B cell (primary cell): Measurements from ENCODE around the gene ELF3. TPM values are rescaled to one million over a fixed set of nuclear protein-coding genes. Genes with fewer than 3 reads are reported as not detected.

Experiments
- ATAC-seq: fragments of 200-7000 bp; cut with Tn5 transposase; one replicate; pipeline ENCODE4 v1.10.0; 2021; ENCODE audit warnings: low read depth, mild to moderate bottlenecking, moderate number of reproducible peaks, moderate library complexity
- CTCF ChIA-PET: fragments of 350-600 bp; sonication (Branson Sonifier 250); formaldehyde crosslinking; loops from one replicate; lab custom pipeline; 2021; ENCODE audit warnings: antibody characterized with exemption, inconsistent platforms; lab: Charles Lee
- POLR2A ChIA-PET: fragments of 350-600 bp; sonication (Branson Sonifier 250); formaldehyde crosslinking; loops from one replicate; lab custom pipeline; 2021; ENCODE audit warnings: antibody characterized with exemption; lab: Charles Lee
- DNase-seq: peaks from one replicate; pipeline ENCODE4 v3.0.0; 2013
- H2AFZ ChIP-seq: 2 replicates; pipeline ENCODE4 v1.6.1; 2012; ENCODE audit warnings: mild to moderate bottlenecking, low read depth, low read length; ENCODE audit not compliant: insufficient read depth, poor library complexity, severe bottlenecking
- H3K27ac ChIP-seq, 2 donors: 1 replicate in 1 of 2; 2 replicates in 1 of 2; pipeline ENCODE4 v1.5.1; 2012 to 2013; ENCODE audit warnings: low read length in 2 of 2, mild to moderate bottlenecking in 2 of 2, moderate library complexity in 1 of 2
- H3K27me3 ChIP-seq, 4 experiments: fragments of 200-600 bp in 1 of 4; sonication (generic) in 1 of 4; replicated peaks in 1 of 4; 1 replicate in 2 of 4; 2 replicates in 2 of 4; pipeline versions ENCODE4 v1.6.1 to v1.7.0; 2013 to 2016; ENCODE audit warnings: low read length in 3 of 4, mild to moderate bottlenecking in 2 of 4, mixed read lengths in 1 of 4, moderate library complexity in 1 of 4; ENCODE audit not compliant: insufficient read depth in 4 of 4, control insufficient read depth in 3 of 4; ENCODE audit errors: control extremely low read depth in 1 of 4
- H3K36me3 ChIP-seq, 2 experiments: replicated peaks in 1 of 2; 1 replicate in 1 of 2; 2 replicates in 1 of 2; pipeline versions ENCODE4 v1.6.1 to v1.7.1; 2013; ENCODE audit warnings: low read length in 1 of 2; ENCODE audit not compliant: insufficient read depth in 2 of 2, control insufficient read depth in 1 of 2; ENCODE audit errors: control extremely low read depth in 1 of 2, extremely low read depth in 1 of 2
- H3K4me1 ChIP-seq, 2 donors: fragments of 200-600 bp in 1 of 2; sonication (generic) in 1 of 2; 1 replicate in 1 of 2; 2 replicates in 1 of 2; pipeline versions ENCODE4 v1.5.1 to v1.6.1; 2013 to 2017; ENCODE audit warnings: low read length in 2 of 2; ENCODE audit not compliant: control insufficient read depth in 2 of 2, insufficient read depth in 2 of 2
- H3K4me2 ChIP-seq: replicated peaks from 2 replicates; pipeline ENCODE3; 2012; ENCODE audit warnings: mild to moderate bottlenecking, low read depth, low read length; ENCODE audit not compliant: poor library complexity, severe bottlenecking
- H3K4me3 ChIP-seq, 5 experiments: fragments of 200-600 bp in 1 of 5; sonication (generic) in 1 of 5; 1 replicate in 3 of 5; 2 replicates in 2 of 5; pipeline versions ENCODE4 v1.5.1 to v1.7.0; 2011 to 2016; ENCODE audit warnings: low read length in 4 of 5, mild to moderate bottlenecking in 4 of 5, low read depth in 2 of 5, control low read depth in 1 of 5, moderate library complexity in 1 of 5; ENCODE audit not compliant: insufficient read depth in 1 of 5; ENCODE audit errors: control extremely low read depth in 1 of 5, extremely low read depth in 1 of 5
- H3K79me2 ChIP-seq: fragments of 200-600 bp; sonication (generic); one replicate; pipeline ENCODE4 v1.6.0; 2016; ENCODE audit warnings: low read length; ENCODE audit not compliant: control insufficient read depth, insufficient read depth
- H3K9ac ChIP-seq: fragments of 200-600 bp; sonication (generic); 2 replicates; pipeline ENCODE4 v1.6.1; 2017; ENCODE audit warnings: mild to moderate bottlenecking, low read length, moderate library complexity
- H3K9me3 ChIP-seq, 3 donors: one replicate each; pipeline versions ENCODE4 v1.6.1 to v1.7.1; 2013; ENCODE audit warnings: low read length in 2 of 3; ENCODE audit not compliant: control insufficient read depth in 2 of 3, insufficient read depth in 1 of 3; ENCODE audit errors: control extremely low read depth in 1 of 3
- H4K20me1 ChIP-seq: 2 replicates; pipeline ENCODE4 v1.6.0; 2012; ENCODE audit warnings: mild to moderate bottlenecking, low read length; ENCODE audit not compliant: insufficient read depth, control insufficient read depth, poor library complexity, severe bottlenecking
- H3K27ac Mint-ChIP-seq: one replicate; pipeline ENCODE4 v1.8.0; 2021; ENCODE audit warnings: mixed read lengths
- H3K27me3 Mint-ChIP-seq: one replicate; pipeline ENCODE4 v1.8.0; 2021; ENCODE audit warnings: mixed read lengths
- H3K4me1 Mint-ChIP-seq: one replicate; pipeline ENCODE4 v1.8.0; 2021; ENCODE audit warnings: mixed read lengths
- H3K4me3 Mint-ChIP-seq: one replicate; pipeline ENCODE4 v1.8.0; 2021; ENCODE audit warnings: mixed read lengths
- H3K9me3 Mint-ChIP-seq: one replicate; pipeline ENCODE4 v1.8.0; 2022; ENCODE audit warnings: mixed read lengths; ENCODE audit not compliant: insufficient read depth
- EZH2 ChIP-seq: IDR thresholded peaks from 2 replicates; pipeline ENCODE4 v1.6.1; 2012; ENCODE audit warnings: borderline replicate concordance, low read depth, mild to moderate bottlenecking, moderate library complexity, low read length; ENCODE audit not compliant: insufficient read depth, poor library complexity, severe bottlenecking
- WGBS: methylation state at CpG from one replicate; pipeline ENCODE4 v1.1.5; 2013; ENCODE audit warnings: missing lambda C conversion rate; ENCODE audit not compliant: insufficient coverage; 5-methylcytosine and 5-hydroxymethylcytosine counted together
- intact Hi-C: fragments of 100-400 bp; cut with micrococcal nuclease; formaldehyde crosslinking; loops from one replicate; pipeline ENCODE4 v1.10.0; 2022
- polyA plus RNA-seq: library from polyadenylated mRNA; depleted of rRNA; stranded (reverse); fragments of >200 nt; gene quantifications from 2 replicates; pipeline ENCODE4 v1.2.3, GENCODE V29; 2012
- total RNA-seq, 2 donors: library from RNA; stranded (reverse); fragments of 120-200 nt in 1 of 2; gene quantifications; 1 replicate in 1 of 2; 2 replicates in 1 of 2; pipeline versions ENCODE4 v1.2.3 to v1.2.4, GENCODE V29; 2013 to 2022
- TF ChIP-seq, protein P1 (sequence below): fragments of 200-600 bp; IDR thresholded peaks from one replicate; pipeline ENCODE4 v1.8.0; 2022; ENCODE audit warnings: antibody characterized with exemption, mild to moderate bottlenecking

The ELF3 gene
- total and polyA plus RNA-seq, 2 donors (not counting 1 experiment from before 2014, with no cell fraction given) = 1.6 to 4.0 TPM

DNA sequence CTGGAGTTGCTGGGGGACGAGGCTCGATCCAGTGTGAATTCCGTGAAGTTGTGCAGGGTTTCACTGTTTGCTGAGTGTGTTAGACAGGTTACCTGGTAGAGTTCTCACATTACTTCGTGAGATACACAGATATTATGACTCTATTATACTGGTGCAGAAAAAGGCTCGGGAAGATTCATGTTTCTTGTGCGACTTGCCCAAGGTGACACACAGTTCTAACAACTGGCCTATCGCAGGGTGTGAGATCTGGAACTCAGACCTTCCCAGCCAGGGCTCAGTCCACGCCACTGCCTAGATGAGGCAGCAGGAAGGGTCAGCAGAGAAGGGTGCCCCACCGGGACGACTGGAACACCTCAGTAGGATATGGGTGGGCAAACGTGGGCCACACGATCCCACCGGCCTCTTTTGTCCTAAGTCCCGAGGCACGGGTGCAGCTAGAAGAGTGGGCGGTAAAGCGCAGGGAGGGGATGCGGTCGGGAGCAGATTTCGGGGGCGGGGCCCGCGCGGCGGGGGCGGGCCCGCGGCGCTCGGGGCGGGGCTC is 28.2 kb upstream of the ELF3 start:
- H3K4me3 Mint-ChIP-seq = peak overlapping the region; percentile 97
- ChIA-PET CTCF (interaction anchor here (1.0 to 4.1 kb wide), 4 partner anchors 8 to 501 kb away, joined by 3 to 17 read pairs (median 3); no protein-coding TSS in a partner anchor), POLR2A (interaction anchor here (0.5 kb wide), 1 partner anchor 22 kb away, joined by 3 read pairs; no protein-coding TSS in a partner anchor)
- peak overlapping the region; percentile 51 to 94 (median 67) for H3K4me3 ChIP-seq
- peak overlapping the region; percentile 87 for H3K9ac ChIP-seq
- no peak for TF ChIP-seq EZH2
- TF ChIP-seq, protein P1, sequence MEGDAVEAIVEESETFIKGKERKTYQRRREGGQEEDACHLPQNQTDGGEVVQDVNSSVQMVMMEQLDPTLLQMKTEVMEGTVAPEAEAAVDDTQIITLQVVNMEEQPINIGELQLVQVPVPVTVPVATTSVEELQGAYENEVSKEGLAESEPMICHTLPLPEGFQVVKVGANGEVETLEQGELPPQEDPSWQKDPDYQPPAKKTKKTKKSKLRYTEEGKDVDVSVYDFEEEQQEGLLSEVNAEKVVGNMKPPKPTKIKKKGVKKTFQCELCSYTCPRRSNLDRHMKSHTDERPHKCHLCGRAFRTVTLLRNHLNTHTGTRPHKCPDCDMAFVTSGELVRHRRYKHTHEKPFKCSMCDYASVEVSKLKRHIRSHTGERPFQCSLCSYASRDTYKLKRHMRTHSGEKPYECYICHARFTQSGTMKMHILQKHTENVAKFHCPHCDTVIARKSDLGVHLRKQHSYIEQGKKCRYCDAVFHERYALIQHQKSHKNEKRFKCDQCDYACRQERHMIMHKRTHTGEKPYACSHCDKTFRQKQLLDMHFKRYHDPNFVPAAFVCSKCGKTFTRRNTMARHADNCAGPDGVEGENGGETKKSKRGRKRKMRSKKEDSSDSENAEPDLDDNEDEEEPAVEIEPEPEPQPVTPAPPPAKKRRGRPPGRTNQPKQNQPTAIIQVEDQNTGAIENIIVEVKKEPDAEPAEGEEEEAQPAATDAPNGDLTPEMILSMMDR = no peak
- H3K4me2 ChIP-seq = peak overlapping the region; percentile 95
- H3K27me3 ChIP-seq = no peaks in the 10 kb centered on the region
- intact Hi-C loops = loop anchor here (1.0 to 10.0 kb wide), 5 partner anchors 153 to 960 kb away; partner anchors contain the start of genes IPO9, KIF21B, PPP1R12B and PTPN7
- H3K9me3 ChIP-seq = no peaks in the 10 kb centered on the region
- peaks cover 11% of the 10 kb centered on the region for H3K79me2 ChIP-seq
- H2AFZ ChIP-seq = peak overlapping the region; percentile 93
- no peaks in the 10 kb centered on the region for H3K9me3 Mint-ChIP-seq
- H4K20me1 ChIP-seq = peaks cover 4% of the 10 kb centered on the region
- peaks cover 27% of the 10 kb centered on the region for H3K4me1 Mint-ChIP-seq
- DNase-seq (no peak), ATAC-seq (no peak)
- 8% methylated on average over 23 of the region's 31 CpGs for WGBS
- H3K27ac ChIP-seq = no peak overlapping the region
- peak overlapping the region; percentile 89 for H3K27ac Mint-ChIP-seq
- peaks cover 11 to 13% of the 10 kb centered on the region in 2 donors for H3K4me1 ChIP-seq
- no peaks in the 10 kb centered on the region for H3K27me3 Mint-ChIP-seq
- no peaks in the 10 kb centered on the region for H3K36me3 ChIP-seq
